Neural cell (in vitro differentiated cells): ENCODE results near the gene MEF2D.

Experiments
- EZH2 ChIP-seq: fragments of 200-600, 300-800 bp; shearing (Covaris generic), sonication (generic); IDR thresholded peaks from 2 replicates; pipeline ENCODE4 v1.6.1; 2014; ENCODE audit warnings: antibody characterized with exemption, low read length, borderline replicate concordance, mild to moderate bottlenecking; ENCODE audit not compliant: insufficient read depth, poor library complexity, severe bottlenecking
- POLR2AphosphoS5 ChIP-seq: IDR thresholded peaks from 2 replicates; pipeline ENCODE4 v1.6.1; 2012
- RAD21 ChIP-seq: fragments of 450-650 bp; conservative IDR thresholded peaks from 2 replicates; pipeline ENCODE4 v1.6.1; 2014; ENCODE audit warnings: antibody characterized with exemption, mild to moderate bottlenecking, moderate library complexity
- TAF1 ChIP-seq: IDR thresholded peaks from 2 replicates; pipeline ENCODE4 v1.6.1; 2012; ENCODE audit warnings: low read depth

DNA sequence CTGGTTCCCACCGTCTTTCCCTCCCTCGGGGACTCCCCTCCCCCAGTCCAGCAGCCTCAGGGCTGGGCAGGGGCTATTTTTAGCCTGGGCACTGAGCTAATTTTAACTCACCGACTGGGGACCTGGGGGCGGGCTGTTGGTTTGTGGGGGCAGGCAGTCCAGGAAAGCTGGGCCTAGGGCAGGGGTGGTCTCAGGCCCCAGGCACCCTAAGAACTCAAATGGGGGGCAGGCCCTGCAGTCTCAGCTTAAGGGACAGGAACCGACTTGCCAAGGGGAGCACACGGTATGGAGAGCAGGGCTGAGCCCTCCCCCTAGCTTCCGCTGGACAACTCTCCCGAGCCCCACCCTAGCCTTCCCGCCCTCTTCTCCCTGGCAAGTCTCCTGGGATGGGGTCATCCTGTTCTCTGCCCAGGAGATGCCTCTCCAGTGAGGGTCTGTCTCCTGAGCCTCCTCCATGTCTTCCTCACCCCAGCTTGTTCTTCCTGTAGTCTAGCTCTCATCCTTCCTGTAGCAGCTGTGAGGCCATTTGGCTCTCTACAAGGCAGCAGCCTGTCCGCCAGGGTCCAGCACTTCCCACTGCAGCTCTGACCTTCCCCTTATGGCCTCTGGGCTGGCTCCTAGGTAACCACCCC is 10.1 kb downstream of the MEF2D start:
- TF ChIP-seq TAF1, result no peak
- TF ChIP-seq RAD21, result no peak
- TF ChIP-seq POLR2AphosphoS5, result no peak
- TF ChIP-seq EZH2, result no peak
